Neural crest cell (in vitro differentiated cells): Measurements from ENCODE around the gene KDM1B. TPM values are rescaled to one million over a fixed set of nuclear protein-coding genes. Genes with fewer than 3 reads are reported as not detected.

Experiments
- DNase-seq: peaks from one replicate; pipeline ENCODE4 v3.0.0; 2021; ENCODE audit warnings: low read depth, mixed read lengths, low spot score
- H3K27ac Mint-ChIP-seq: one replicate; pipeline ENCODE4 v1.8.0; 2021; ENCODE audit warnings: mild to moderate bottlenecking, mixed read lengths; ENCODE audit not compliant: unreplicated experiment
- H3K27me3 Mint-ChIP-seq: 2 replicates; pipeline ENCODE4 v1.8.0; 2021; ENCODE audit warnings: low read depth, mild to moderate bottlenecking, mixed read lengths
- H3K36me3 Mint-ChIP-seq: 2 replicates; pipeline ENCODE4 v1.8.0; 2021; ENCODE audit warnings: low read depth, mild to moderate bottlenecking, mixed read lengths
- H3K4me1 Mint-ChIP-seq: 2 replicates; pipeline ENCODE4 v1.8.0; 2021; ENCODE audit warnings: mixed read lengths
- H3K4me3 Mint-ChIP-seq: one replicate; pipeline ENCODE4 v1.8.0; 2021; ENCODE audit warnings: mild to moderate bottlenecking, mixed read lengths
- H3K9me3 Mint-ChIP-seq: 2 replicates; pipeline ENCODE4 v1.8.0; 2021; ENCODE audit warnings: mixed read lengths
- total RNA-seq: library from RNA; stranded (reverse); gene quantifications from 2 replicates; pipeline ENCODE4 v1.2.1, GENCODE V29; 2021
- TF ChIP-seq, protein P1 (sequence below): fragments of 200-600 bp; sonication (generic); conservative IDR thresholded peaks from 2 replicates; pipeline ENCODE4 v1.5.0; 2021; ENCODE audit warnings: antibody characterized with exemption, mild to moderate bottlenecking

KDM1B gene
- total RNA-seq, 1 donor from 2014 or later, result 21.6 TPM

DNA sequence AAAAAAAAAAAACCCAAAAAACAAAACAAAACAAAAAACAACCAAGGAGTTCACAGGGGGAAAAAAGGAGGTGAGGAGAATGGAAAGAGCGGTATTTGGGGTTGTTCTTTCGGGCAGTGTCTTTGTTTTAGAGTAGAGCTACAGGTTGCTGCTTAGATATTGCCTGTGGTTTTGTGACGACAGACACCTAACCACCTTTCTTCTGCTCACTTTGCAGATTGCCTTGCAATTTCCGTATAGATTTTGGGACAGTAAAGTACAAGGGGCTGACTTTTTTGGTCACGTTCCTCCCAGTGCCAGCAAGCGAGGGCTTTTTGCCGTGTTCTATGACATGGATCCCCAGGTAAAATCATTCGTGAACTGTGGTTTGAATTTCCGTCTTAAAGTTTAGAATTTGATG, 58.2 kb downstream of the KDM1B start:
- H3K36me3 Mint-ChIP-seq, result peaks cover 17% of the 10 kb centered on the region
- TF ChIP-seq, protein P1, sequence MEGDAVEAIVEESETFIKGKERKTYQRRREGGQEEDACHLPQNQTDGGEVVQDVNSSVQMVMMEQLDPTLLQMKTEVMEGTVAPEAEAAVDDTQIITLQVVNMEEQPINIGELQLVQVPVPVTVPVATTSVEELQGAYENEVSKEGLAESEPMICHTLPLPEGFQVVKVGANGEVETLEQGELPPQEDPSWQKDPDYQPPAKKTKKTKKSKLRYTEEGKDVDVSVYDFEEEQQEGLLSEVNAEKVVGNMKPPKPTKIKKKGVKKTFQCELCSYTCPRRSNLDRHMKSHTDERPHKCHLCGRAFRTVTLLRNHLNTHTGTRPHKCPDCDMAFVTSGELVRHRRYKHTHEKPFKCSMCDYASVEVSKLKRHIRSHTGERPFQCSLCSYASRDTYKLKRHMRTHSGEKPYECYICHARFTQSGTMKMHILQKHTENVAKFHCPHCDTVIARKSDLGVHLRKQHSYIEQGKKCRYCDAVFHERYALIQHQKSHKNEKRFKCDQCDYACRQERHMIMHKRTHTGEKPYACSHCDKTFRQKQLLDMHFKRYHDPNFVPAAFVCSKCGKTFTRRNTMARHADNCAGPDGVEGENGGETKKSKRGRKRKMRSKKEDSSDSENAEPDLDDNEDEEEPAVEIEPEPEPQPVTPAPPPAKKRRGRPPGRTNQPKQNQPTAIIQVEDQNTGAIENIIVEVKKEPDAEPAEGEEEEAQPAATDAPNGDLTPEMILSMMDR, result no peak
- DNase-seq, result no peak

DNA sequence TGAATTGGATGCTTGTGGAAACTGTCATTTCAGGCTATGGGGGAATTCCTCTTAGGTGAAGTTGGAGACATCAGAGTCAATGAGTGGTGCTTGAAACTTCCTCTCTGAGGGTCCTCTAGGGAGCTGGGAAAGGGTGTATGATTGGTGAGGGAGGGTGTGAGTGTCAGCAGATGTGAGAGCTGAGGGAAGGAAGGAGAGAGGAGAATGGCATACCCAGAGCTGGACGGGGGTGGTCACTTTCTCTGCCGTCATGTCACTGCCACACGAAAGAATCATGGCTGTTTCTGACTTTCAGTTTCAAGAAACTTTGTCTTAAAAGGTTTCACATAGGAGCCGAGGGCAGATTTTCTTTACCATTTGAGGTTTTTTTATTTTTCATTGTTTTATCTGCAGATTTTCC, 58.8 kb downstream of the KDM1B start:
- Mint-ChIP-seq H3K36me3 (peaks cover 19% of the 10 kb centered on the region), H3K9me3 (no peaks in the 10 kb centered on the region), H3K4me3 (no peak overlapping the region), H3K27me3 (no peaks in the 10 kb centered on the region), H3K4me1 (no peaks in the 10 kb centered on the region), H3K27ac (no peak overlapping the region)
- DNase-seq, result no peak
- TF ChIP-seq, protein P1, result no peak

More for the DNA sequence above, 58.2 kb downstream of the KDM1B start:
- no peak overlapping the region for H3K27ac Mint-ChIP-seq
- no peaks in the 10 kb centered on the region for H3K27me3 Mint-ChIP-seq
- H3K4me3 Mint-ChIP-seq, result no peak overlapping the region
- no peaks in the 10 kb centered on the region for H3K4me1 Mint-ChIP-seq
- no peaks in the 10 kb centered on the region for H3K9me3 Mint-ChIP-seq

DNA sequence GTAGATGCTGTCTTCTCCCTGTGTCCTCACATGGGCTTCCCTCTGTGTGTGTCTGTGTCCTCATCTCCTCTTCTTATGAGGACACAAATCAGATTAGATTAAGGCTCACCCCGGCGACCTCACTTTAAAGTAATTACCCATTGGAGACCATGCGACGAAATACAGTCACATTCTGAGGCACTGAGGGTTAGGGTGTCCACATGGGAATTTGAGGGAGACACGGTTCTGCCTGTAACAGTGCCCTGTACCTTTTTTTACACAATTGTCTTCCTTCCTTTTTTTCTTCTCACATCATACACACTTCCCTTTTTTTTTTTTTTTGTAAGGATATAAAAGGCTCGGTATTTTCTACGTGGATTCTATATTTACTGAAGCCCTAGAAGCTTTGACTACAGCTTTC, 60.2 kb downstream of the KDM1B start:
- TF ChIP-seq, protein P1, result no peak
- H3K9me3 Mint-ChIP-seq, result no peaks in the 10 kb centered on the region
- no peaks in the 10 kb centered on the region for H3K27me3 Mint-ChIP-seq
- H3K36me3 Mint-ChIP-seq, result peaks cover 29% of the 10 kb centered on the region
- H3K4me3 Mint-ChIP-seq, result no peak overlapping the region
- H3K4me1 Mint-ChIP-seq, result no peaks in the 10 kb centered on the region
- H3K27ac Mint-ChIP-seq, result no peak overlapping the region
- no peak for DNase-seq

DNA sequence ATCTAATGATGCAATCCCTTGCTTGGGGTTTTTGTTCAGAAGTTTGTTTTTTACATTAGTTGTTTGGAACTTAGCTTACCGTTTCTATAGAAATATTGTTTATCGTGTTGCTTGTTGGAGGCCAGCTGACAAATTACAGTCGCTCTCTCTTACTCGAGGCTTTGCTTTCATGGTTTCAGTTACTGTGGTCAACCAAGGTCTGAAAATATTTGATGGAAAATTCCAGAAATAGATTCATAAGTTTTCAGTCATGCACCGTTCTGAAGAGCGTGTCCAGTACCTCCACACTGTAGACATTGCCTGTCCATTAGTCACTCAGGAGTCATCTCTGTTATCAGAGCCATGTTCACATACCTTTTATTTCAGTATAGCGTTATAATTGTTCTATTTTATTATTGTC, 61.2 kb downstream of the KDM1B start:
- no peaks in the 10 kb centered on the region for H3K9me3 Mint-ChIP-seq
- peaks cover 33% of the 10 kb centered on the region for H3K36me3 Mint-ChIP-seq
- H3K4me3 Mint-ChIP-seq, result no peak overlapping the region
- no peaks in the 10 kb centered on the region for H3K27me3 Mint-ChIP-seq
- no peak for DNase-seq
- peaks cover 6% of the 10 kb centered on the region for H3K4me1 Mint-ChIP-seq
- TF ChIP-seq, protein P1, result no peak
- no peak overlapping the region for H3K27ac Mint-ChIP-seq

DNA sequence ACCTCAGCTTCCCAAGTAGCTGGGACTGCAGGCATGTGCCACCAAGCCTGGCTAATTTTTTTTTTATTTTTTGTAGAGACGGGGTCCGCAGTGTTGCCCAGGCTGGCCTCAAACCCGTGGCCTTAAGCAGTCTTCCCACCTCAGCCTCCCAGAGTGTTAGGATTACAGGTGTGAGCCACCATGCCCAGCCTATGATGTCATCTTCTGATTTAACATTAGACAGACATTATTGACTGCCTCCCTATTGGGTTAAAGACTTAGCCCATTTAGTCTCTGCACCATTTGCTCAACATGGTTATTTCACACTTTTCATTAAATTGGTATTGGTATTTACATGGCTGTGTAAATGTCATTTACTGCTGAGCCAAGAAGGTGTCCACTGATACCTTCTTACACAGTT, 63.0 kb downstream of the KDM1B start:
- peaks cover 6% of the 10 kb centered on the region for H3K4me1 Mint-ChIP-seq
- H3K36me3 Mint-ChIP-seq, result peaks cover 37% of the 10 kb centered on the region
- TF ChIP-seq, protein P1, result no peak
- DNase-seq, result no peak
- no peaks in the 10 kb centered on the region for H3K9me3 Mint-ChIP-seq
- no peaks in the 10 kb centered on the region for H3K27me3 Mint-ChIP-seq
- no peak overlapping the region for H3K4me3 Mint-ChIP-seq
- H3K27ac Mint-ChIP-seq, result no peak overlapping the region

DNA sequence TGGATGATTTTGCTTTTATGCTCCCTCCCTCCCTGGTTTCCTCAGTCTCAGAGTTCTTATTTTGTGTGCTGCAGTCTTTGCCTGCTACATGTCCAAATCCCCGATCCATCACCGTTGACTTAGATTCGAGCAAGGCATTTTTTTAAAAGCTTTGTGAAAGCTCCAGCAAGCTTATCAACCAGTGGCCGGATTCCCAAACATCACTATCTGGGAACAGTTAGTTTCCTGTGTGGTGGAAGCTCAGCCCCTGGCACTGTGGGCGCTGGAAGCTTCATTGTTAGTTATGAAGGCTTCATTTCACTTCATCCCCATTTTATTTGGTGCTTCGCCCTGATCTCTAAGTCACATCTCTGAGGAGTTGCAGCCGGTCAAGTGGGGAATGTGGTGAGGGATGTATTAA, 64.4 kb downstream of the KDM1B start:
- Mint-ChIP-seq H3K4me3 (no peak overlapping the region), H3K4me1 (peaks cover 6% of the 10 kb centered on the region), H3K36me3 (peaks cover 37% of the 10 kb centered on the region), H3K27me3 (no peaks in the 10 kb centered on the region), H3K9me3 (no peaks in the 10 kb centered on the region), H3K27ac (peak overlapping the region; percentile 32)
- TF ChIP-seq, protein P1, result no peak
- DNase-seq, result no peak
